NCI-H128 (cell line): ENCODE data around the gene NUP160.
"Not testable (repeated sequence)": the region's sequence is repeated elsewhere in the genome, so short reads cannot be mapped to it uniquely, and the experiment has no call there.

Source experiments
- DNase-seq: peaks from one replicate; lab custom pipeline; 2025; ENCODE audit not compliant: unreplicated experiment; lab: John Stamatoyannopoulos, UW

The NUP160 gene

GRCh38 chr11:47791774-47792430 is 56.2 kb downstream of the NUP160 start:
- no peak for DNase-seq

DNA sequence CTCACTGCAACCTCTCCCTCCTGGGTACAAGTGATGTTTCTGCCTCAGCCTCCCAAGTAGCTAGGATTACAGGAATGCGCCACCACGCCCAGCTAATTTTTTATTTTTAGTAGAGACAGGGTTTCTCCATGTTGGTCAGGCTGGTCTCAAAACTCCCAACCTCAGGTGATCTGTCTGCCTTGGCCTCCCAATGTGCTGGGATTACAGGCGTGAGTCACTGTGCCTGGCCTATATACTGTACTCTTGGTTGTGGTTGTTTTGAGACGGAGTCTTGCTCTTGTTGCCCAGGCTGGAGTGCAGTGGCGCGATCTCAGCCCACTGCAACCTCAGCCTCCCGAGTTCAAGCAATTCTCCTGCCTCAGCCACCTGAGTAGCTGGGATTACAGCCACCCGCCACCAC is 58.1 kb downstream of the NUP160 start:
- DNase-seq = not testable (repeated sequence)

DNA sequence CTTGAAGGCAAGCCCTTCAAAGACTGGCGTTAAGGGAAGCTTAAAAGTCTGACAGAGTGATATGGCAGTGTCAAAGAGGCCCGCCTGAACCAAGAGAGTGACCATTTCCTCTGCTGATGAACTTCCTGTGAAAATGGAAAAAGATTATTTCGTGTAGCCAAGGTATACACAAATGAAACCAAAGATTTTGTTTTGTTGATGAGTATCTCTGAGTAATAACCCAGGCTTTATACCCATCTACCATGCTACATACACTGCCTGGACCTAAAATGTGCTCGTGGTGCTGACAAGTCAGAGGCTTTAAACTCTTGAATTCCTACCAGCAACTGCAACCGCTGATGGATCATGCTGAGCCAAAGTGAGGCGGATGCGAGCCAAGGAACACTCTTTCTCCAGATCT is 60.0 kb downstream of the NUP160 start:
- DNase-seq = no peak

DNA sequence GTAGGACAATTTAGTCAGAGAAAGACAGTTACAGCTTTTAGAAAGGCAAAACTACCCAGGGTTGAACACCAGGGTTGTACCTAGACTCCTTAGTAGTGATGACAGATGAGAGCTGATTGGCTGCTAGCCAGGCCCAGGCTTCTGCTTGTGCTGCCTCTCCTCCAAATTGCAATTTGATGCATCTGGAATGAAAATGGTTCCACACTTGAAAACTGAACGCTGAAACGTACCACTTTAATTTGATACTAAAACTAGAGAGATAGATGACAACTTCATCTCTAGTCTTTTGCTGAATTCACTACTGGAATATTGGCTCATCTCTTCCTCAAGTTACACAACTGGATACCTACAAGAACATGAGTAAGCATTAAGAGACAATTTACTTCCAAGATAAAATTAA is 61.8 kb downstream of the NUP160 start:
- no peak for DNase-seq

DNA sequence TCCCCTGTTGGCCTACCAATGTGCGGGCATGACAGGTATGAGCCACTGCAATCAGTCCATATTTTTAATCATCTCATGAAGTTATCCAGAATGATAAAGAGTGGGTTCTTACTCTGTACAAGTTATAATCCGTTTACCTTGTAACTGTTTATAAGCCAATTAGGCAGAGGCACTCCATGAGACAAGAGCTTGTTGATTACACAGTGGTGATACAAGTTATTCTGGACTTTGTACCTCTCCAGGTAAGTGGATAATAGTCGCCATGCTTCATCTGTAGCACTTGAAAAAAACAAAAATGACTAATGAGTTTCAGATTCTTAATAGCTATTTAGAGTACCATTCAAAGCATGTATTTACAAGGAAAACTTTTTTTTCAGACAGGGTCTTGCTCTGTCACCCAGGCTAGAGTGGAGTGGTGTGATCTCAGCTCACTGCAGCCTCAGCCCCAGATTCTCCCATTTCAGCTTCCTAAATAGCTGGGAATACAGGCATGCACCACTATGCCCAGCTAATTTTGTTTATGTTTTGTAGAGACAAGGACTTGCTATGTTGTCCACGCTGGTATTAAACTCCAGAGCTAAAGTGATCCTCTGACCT is 63.3 kb downstream of the NUP160 start:
- no peak for DNase-seq

- no peak for DNase-seq
These were observed 65.0 kb downstream of the NUP160 start for GRCh38 chr11:47783087-47783610.

- no peak for DNase-seq
These were observed 69.2 kb downstream of the NUP160 start for GRCh38 chr11:47778878-47779483.

DNA sequence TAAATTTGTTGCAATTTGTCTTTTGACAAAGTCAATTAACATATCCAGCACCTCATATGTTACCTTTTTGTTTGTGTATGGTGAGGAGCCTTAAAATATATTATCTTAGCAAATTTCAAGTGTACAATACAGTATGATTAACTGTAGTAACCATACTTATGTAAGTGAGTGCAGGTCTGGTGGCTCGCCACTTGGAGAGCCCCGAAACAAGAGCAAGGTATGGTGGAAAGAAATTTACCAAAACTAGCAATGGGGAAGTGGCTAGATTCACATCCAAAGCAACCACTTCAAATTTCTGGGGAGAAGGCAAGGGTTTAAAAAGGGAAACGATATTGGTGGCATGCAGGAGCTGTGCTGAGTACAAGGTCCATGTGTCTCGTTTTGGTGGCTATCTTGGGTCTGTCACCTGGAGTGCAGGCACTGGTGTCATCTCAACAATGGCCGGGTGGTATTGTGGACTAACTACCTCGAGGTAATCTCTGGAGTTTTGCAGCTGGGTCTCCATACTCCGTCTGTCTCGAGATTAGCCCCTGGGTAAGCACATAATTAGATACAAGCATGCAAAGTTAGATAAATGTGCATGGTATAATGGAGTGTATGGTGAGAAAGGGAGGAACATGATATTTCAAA is 72.8 kb downstream of the NUP160 start:
- no peak for DNase-seq

- DNase-seq = no peak
These were observed 74.3 kb downstream of the NUP160 start for GRCh38 chr11:47773882-47774281.

- not testable (repeated sequence) for DNase-seq
These were observed 78.6 kb downstream of the NUP160 start for GRCh38 chr11:47769556-47769955.

- peak; percentile 62 for DNase-seq
These were observed 80.0 kb downstream of the NUP160 start for GRCh38 chr11:47768101-47768612.

- peak; percentile 51 for DNase-seq
These were observed 81.5 kb downstream of the NUP160 start for GRCh38 chr11:47766509-47767227.

DNA sequence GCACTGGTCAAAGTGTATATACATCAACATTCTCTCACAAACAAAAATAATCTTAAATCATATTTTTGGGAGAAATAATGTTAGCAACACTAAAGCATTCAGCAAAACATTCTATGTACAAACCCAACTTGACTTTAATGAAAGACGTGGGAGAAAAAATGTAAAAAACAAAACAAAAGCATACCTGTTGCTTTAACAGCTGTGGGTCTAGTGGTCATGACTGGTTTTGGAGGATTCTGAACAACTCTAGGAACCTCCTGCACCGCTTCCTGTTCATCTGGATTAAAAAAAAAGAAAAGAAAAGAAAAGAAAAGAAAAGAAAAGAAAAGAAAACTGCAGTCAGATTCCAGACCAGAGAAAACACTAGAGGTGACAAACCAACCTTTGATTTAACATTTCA is 83.1 kb downstream of the NUP160 start:
- DNase-seq = no peak

DNA sequence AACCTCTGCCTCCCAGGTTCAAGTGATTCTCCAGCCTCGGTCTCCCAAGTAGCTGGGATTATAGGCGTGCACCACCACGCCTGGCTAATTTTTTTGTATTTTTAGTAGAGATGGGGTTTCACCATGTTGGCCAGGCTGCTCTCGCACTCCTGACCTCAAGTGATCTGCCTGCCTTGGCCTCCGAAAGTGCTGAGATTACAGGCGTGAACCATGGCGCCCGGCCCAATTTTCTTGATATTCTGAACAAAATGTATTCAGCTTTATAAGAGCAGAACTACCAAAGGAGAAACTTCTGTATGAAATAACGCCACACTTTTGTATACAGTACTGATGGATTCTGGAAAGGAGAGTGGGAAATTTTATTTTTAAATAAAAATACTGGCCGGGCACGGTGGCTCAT is 88.9 kb downstream of the NUP160 start:
- not testable (repeated sequence) for DNase-seq

- no peak for DNase-seq
These were observed 91.9 kb downstream of the NUP160 start for GRCh38 chr11:47756208-47756607.

DNA sequence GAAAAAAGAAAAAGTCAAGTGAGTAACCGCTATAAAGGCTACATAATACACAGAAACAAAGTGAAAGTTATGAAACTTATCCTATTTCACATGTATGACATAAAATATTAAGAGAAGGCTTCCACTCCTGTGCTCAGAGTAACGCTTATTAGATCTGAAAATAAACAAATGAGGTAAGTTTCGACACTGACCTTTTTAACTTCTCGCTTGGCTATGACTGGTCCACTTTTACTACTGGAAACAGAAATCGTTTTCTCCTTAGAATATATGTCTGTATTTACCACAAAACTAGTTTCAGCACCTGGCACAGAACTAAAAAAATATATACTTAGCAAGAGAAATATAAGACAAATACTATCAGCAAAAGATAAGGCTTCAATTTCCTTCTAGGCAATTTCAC is 97.4 kb downstream of the NUP160 start:
- no peak for DNase-seq

DNA sequence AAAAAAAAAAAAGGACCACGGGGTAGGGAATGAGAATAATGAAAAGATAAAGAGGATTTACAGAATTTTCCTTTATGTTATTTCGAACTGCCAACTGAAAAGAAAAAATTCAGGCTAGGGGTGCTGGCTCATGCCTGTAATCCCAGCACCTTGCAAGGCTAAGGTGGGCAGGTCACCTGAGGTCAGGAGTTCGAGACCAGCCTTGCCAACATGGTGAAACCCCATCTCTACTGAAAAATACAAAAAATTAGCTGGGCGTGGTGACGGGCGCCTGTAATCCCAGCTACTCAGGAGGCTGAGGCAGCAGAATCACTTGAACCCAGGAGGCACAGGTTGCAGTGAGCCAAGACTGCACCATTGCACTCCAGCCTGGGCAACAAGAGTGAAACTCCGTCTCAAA is 105.7 kb downstream of the NUP160 start:
- not testable (repeated sequence) for DNase-seq

- DNase-seq = not testable (repeated sequence)
These were observed 110.3 kb downstream of the NUP160 start for GRCh38 chr11:47737817-47738216.

- DNase-seq = no peak
These were observed 115.9 kb downstream of the NUP160 start for GRCh38 chr11:47732271-47732670.

DNA sequence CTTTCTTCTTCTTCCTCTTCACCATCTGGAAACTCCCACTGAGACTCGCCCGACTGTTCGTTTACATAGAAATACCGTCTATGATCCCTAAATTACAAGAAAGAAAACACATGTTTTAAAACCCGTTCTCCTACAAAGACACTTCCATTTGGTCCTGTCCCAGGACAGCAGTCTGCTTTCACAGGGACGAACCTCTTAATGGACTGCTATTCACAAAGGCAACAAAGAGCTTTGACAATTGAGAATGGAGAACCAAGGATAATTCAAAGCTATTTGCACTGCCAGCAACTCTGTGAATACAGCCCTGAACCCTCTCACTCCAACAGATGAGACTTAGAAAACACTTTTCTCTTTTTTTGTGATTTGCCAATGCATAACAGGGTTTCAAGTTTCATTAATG is 116.7 kb downstream of the NUP160 start:
- no peak for DNase-seq
